Measurements from ENCODE around the gene NEURL1. TPM values are rescaled to one million over a fixed set of nuclear protein-coding genes. Genes with fewer than 3 reads are reported as not detected.

The NEURL1 gene
- total RNA-seq, 1 donor from 2014 or later = 0.05 TPM

DNA sequence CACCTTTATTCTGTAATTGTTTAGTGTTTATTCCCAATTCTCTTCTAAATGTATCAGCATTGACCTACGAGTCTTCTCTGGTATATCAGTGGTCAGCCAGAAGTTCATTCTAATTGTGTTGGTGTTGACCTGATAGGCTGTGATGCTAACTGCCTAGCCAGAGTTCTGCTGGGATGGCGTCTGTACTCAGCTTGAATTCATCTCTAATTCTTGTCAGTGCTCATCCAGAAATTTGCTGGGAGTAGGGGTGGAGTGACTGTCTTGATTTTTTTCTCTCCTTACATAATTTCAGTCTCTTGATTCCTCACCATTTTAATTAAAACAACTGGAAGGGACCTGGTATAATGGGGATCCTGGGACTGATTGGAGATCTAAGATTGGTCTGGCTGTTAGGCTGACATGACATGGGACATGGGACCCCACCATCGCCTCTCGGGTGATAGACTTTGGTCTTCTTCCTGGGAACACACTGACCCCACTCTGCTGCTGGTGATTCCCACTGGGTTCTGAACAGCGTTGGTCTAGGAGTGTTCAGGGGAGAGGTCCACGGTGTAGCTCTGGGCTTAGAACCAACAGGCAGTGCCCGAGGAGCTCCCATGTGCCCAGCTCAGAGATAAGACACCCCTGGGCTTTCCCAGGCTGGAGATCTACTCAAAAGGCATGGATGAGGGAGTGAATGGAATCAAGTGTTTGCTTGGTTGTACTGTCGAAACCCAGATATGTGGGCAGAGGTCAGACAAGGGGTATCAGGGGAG lies 3.8 kb downstream of the NEURL1 start:
- Mint-ChIP-seq H3K36me3 (ENCODE audit: low read depth) (peaks cover 2% of the 10 kb centered on the region), H3K4me1 (ENCODE audit: low read depth) (peaks cover 17% of the 10 kb centered on the region), H3K4me3 (ENCODE audit: unreplicated experiment) (no peak overlapping the region), H3K27me3 (ENCODE audit: low read depth) (peaks cover 61% of the 10 kb centered on the region), H3K9me3 (ENCODE audit: low read depth) (no peaks in the 10 kb centered on the region), H3K27ac (ENCODE audit: unreplicated experiment) (peak overlapping the region; percentile 60)
- TF ChIP-seq, protein P1, sequence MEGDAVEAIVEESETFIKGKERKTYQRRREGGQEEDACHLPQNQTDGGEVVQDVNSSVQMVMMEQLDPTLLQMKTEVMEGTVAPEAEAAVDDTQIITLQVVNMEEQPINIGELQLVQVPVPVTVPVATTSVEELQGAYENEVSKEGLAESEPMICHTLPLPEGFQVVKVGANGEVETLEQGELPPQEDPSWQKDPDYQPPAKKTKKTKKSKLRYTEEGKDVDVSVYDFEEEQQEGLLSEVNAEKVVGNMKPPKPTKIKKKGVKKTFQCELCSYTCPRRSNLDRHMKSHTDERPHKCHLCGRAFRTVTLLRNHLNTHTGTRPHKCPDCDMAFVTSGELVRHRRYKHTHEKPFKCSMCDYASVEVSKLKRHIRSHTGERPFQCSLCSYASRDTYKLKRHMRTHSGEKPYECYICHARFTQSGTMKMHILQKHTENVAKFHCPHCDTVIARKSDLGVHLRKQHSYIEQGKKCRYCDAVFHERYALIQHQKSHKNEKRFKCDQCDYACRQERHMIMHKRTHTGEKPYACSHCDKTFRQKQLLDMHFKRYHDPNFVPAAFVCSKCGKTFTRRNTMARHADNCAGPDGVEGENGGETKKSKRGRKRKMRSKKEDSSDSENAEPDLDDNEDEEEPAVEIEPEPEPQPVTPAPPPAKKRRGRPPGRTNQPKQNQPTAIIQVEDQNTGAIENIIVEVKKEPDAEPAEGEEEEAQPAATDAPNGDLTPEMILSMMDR (IDR thresholded peaks at IDR 0.05) = no peak
- peak; percentile 28 for DNase-seq (ENCODE audit: low spot score)

DNA sequence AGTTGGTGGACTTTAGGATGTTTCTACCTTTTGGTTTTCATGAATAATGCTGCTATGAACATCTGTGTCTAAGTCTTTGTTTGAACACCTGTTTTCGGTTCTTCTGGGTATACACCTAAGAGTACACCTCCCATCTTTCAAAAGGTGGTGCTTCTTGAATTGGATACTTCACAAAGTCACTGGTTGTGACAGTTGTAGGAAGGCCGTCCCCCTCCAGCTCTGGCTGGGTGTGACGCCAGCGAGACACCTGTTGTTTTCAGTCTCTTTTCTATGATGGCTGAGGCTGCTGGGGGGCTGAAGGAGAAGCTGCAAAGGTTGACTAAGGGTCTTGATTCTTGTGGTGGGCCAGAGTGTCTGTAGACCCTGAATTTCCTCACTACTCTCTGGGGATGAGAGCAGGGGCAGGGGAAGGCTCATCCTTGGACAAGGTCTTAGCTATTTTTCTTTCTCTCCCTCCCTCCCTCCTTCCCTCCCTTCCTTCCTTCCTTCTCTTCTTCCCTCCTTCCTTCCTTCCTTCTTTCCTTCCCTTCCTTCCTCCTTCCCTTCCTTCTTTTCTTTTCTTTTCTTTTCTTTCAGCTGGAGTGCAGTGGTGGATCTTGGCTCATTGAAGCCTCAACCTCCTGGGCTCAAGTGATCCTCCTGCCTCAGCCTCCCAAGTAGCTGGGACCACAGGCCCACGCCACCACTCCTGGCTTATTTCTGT lies 5.6 kb downstream of the NEURL1 start:
- DNase-seq (ENCODE audit: low spot score) = peak; percentile 28
- TF ChIP-seq, protein P1 (IDR thresholded peaks at IDR 0.05) = no peak
- no peaks in the 10 kb centered on the region for H3K9me3 Mint-ChIP-seq (ENCODE audit: low read depth)
- H3K4me3 Mint-ChIP-seq (ENCODE audit: unreplicated experiment) = no peak overlapping the region
- H3K27me3 Mint-ChIP-seq (ENCODE audit: low read depth) = peaks cover 67% of the 10 kb centered on the region
- no peak overlapping the region for H3K27ac Mint-ChIP-seq (ENCODE audit: unreplicated experiment)
- H3K4me1 Mint-ChIP-seq (ENCODE audit: low read depth) = peaks cover 12% of the 10 kb centered on the region
- peaks cover 2% of the 10 kb centered on the region for H3K36me3 Mint-ChIP-seq (ENCODE audit: low read depth)

DNA sequence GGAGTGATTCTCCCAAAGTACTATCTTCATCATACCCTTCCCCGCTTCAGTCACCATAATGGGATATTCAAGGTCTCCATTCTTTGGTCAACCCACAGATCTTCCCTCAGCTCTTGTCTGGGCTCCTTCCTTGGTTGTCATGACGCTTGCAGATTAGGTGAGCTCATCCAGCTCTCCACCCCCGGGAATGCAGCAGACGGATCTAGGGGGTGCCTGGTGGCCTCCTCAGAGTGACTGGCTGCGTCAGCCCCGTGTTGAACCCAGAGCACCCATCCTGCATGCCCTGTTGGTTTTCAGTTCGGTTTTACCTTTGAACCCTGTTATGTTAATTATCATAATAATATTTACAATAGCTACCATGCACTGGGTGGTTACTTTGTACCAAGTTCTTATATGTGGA lies 6.4 kb downstream of the NEURL1 start:
- Mint-ChIP-seq H3K4me1 (ENCODE audit: low read depth) (peaks cover 14% of the 10 kb centered on the region), H3K27me3 (ENCODE audit: low read depth) (peaks cover 63% of the 10 kb centered on the region), H3K9me3 (ENCODE audit: low read depth) (no peaks in the 10 kb centered on the region), H3K36me3 (ENCODE audit: low read depth) (peaks cover 2% of the 10 kb centered on the region), H3K4me3 (ENCODE audit: unreplicated experiment) (no peak overlapping the region), H3K27ac (ENCODE audit: unreplicated experiment) (no peak overlapping the region)
- TF ChIP-seq, protein P1 (IDR thresholded peaks at IDR 0.05) = no peak
- peak; percentile 51 for DNase-seq (ENCODE audit: low spot score)

DNA sequence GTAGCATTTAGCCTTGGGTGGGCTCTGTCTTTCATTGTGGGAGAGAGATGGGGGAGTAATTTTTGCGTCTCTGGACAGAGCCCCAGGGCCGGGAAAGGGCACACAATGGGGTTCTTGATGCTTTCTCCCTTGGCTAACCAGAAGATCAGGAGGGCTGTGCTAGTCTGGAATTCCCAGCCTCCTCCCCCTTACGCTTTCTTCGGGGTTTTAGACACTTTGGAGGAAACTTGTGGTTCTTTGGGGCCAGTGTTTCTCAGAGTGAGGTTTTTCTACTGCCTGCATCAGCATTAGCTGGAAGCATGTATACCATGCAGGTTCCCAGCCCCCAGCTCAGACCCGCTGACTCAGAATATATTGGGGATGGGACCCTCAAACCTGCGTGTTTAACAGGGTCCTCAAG lies 7.0 kb downstream of the NEURL1 start:
- no peak for DNase-seq (ENCODE audit: low spot score)
- Mint-ChIP-seq H3K4me3 (ENCODE audit: unreplicated experiment) (no peak overlapping the region), H3K9me3 (ENCODE audit: low read depth) (no peaks in the 10 kb centered on the region), H3K27me3 (ENCODE audit: low read depth) (peaks cover 58% of the 10 kb centered on the region), H3K4me1 (ENCODE audit: low read depth) (peaks cover 14% of the 10 kb centered on the region), H3K36me3 (ENCODE audit: low read depth) (peaks cover 2% of the 10 kb centered on the region), H3K27ac (ENCODE audit: unreplicated experiment) (no peak overlapping the region)
- TF ChIP-seq, protein P1 (IDR thresholded peaks at IDR 0.05) = no peak

DNA sequence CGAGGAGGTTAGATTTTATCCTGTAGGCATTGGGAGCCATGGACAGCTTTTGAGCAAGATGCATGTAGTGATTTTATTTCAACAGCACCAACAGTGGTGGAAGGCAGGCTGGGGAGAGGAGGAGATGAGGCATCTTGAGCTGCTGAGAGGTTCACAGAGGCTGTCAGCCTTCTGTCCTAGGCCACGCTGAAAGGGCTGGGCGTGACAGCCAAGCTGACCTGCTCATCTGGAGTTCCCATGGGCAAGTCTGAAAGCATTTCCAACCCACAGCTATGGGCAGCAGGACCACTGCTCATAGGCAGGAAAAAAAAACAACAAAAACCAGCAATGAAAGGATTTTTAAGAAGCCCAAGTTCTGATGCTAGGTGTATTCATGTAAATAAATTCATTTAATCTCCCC lies 7.7 kb downstream of the NEURL1 start:
- Mint-ChIP-seq H3K4me1 (ENCODE audit: low read depth) (peaks cover 14% of the 10 kb centered on the region), H3K27me3 (ENCODE audit: low read depth) (peaks cover 59% of the 10 kb centered on the region), H3K9me3 (ENCODE audit: low read depth) (no peaks in the 10 kb centered on the region), H3K4me3 (ENCODE audit: unreplicated experiment) (no peak overlapping the region), H3K27ac (ENCODE audit: unreplicated experiment) (no peak overlapping the region), H3K36me3 (ENCODE audit: low read depth) (peaks cover 2% of the 10 kb centered on the region)
- peak; percentile 51 for DNase-seq (ENCODE audit: low spot score)
- TF ChIP-seq, protein P1 (IDR thresholded peaks at IDR 0.05) = no peak

Data from chondrocyte (in vitro differentiated cells).